ENCODE measurements around the gene RRBP1. TPM values are rescaled to one million over a fixed set of nuclear protein-coding genes. Genes with fewer than 3 reads are reported as not detected.

Gene RRBP1
- total and polyA plus RNA-seq, 2 experiments from 2014 or later, result 193 to 242 TPM

DNA sequence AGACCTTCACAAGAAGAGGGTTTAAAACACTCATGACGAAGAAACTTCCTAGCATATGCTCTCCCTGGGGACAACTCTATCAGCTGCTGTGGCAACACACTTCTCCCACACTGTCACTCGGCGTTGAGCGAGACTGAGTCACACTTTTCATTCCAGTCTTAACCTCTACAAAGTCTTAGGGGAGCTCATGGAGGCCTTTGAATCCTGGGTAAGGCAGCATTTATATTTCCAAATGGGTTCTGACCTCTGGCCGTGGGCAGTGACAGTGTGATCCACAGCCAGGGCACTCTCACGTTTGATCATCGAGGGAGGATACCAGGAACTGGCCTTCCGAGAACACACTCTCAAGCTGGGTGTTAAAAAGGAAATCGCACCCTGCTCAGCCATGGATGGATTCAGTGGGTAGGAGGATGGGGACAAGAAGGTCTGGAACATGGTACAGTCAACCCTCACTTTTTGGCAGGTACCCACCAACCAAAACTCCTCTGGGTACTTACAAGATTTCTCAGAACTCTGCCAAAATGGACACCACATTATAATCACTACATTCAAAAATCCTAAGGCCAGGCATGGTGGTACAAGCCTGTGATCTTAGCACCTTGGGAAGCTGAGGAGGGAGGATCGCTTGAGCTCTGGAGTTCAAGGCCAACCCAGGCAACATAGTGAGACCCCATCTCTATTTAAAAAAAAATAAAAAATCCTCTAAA is 19.6 kb downstream of the RRBP1 start:
- 84% methylated on average over 10 of the region's 10 CpGs for WGBS (ENCODE audit: low lambda C conversion rate, missing lambda C conversion rate)
- no peaks in the 10 kb centered on the region for H3K9me3 ChIP-seq (ENCODE audit: low read depth)
- H3K36me3 ChIP-seq (replicated peaks; ENCODE audit: insufficient read depth, low read depth), result no peaks in the 10 kb centered on the region
- H3K79me2 ChIP-seq, result peaks cover 100% of the 10 kb centered on the region
- no peak overlapping the region for H3K4me3 ChIP-seq
- H4K20me1 ChIP-seq (ENCODE audit: insufficient read depth, poor library complexity, severe bottlenecking), result peaks cover 96% of the 10 kb centered on the region
- DNase-seq (ENCODE audit: low spot score), result no peak
- H3K9me2 ChIP-seq (replicated peaks; ENCODE audit: insufficient read depth), result no peaks in the 10 kb centered on the region
- no peak overlapping the region for H2AFZ ChIP-seq
- TF ChIP-seq EZH2phosphoT487 (IDR thresholded peaks at IDR 0.05; ENCODE audit: low read depth, severe bottlenecking, unreplicated experiment), result no peak
- TF ChIP-seq, protein P1, sequence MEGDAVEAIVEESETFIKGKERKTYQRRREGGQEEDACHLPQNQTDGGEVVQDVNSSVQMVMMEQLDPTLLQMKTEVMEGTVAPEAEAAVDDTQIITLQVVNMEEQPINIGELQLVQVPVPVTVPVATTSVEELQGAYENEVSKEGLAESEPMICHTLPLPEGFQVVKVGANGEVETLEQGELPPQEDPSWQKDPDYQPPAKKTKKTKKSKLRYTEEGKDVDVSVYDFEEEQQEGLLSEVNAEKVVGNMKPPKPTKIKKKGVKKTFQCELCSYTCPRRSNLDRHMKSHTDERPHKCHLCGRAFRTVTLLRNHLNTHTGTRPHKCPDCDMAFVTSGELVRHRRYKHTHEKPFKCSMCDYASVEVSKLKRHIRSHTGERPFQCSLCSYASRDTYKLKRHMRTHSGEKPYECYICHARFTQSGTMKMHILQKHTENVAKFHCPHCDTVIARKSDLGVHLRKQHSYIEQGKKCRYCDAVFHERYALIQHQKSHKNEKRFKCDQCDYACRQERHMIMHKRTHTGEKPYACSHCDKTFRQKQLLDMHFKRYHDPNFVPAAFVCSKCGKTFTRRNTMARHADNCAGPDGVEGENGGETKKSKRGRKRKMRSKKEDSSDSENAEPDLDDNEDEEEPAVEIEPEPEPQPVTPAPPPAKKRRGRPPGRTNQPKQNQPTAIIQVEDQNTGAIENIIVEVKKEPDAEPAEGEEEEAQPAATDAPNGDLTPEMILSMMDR (IDR thresholded peaks at IDR 0.05; ENCODE audit: poor library complexity), result no peak
- no peak for TF ChIP-seq EZH2 (IDR thresholded peaks at IDR 0.05; ENCODE audit: borderline replicate concordance)
- H3K27ac ChIP-seq, result peak overlapping the region; percentile 52
- H3K27me3 ChIP-seq, result no peaks in the 10 kb centered on the region
- no peak overlapping the region for H3K4me2 ChIP-seq
- peaks cover 20% of the 10 kb centered on the region for H3K4me1 ChIP-seq (ENCODE audit: insufficient read depth)

GRCh38 chr20:17661121-17661744 is 20.8 kb downstream of the RRBP1 start:
- peak overlapping the region; percentile 18 for H3K4me2 ChIP-seq
- no peak overlapping the region for H3K4me3 ChIP-seq
- no peaks in the 10 kb centered on the region for H3K9me3 ChIP-seq (ENCODE audit: low read depth)
- no peaks in the 10 kb centered on the region for H3K9me2 ChIP-seq (replicated peaks; ENCODE audit: insufficient read depth)
- peaks cover 100% of the 10 kb centered on the region for H3K79me2 ChIP-seq
- WGBS (ENCODE audit: low lambda C conversion rate, missing lambda C conversion rate), result 60% methylated on average over 5 of the region's 5 CpGs
- H3K27ac ChIP-seq, result peak overlapping the region; percentile 52
- no peak overlapping the region for H2AFZ ChIP-seq
- H3K36me3 ChIP-seq (replicated peaks; ENCODE audit: insufficient read depth, low read depth), result no peaks in the 10 kb centered on the region
- TF ChIP-seq EZH2 (IDR thresholded peaks at IDR 0.05; ENCODE audit: borderline replicate concordance) (no peak), EZH2phosphoT487 (IDR thresholded peaks at IDR 0.05; ENCODE audit: low read depth, severe bottlenecking, unreplicated experiment) (no peak)
- TF ChIP-seq, protein P1 (IDR thresholded peaks at IDR 0.05; ENCODE audit: poor library complexity), result no peak
- peaks cover 20% of the 10 kb centered on the region for H3K4me1 ChIP-seq (ENCODE audit: insufficient read depth)
- no peaks in the 10 kb centered on the region for H3K27me3 ChIP-seq
- DNase-seq (ENCODE audit: low spot score), result no peak
- H4K20me1 ChIP-seq (ENCODE audit: insufficient read depth, poor library complexity, severe bottlenecking), result peaks cover 96% of the 10 kb centered on the region

DNA sequence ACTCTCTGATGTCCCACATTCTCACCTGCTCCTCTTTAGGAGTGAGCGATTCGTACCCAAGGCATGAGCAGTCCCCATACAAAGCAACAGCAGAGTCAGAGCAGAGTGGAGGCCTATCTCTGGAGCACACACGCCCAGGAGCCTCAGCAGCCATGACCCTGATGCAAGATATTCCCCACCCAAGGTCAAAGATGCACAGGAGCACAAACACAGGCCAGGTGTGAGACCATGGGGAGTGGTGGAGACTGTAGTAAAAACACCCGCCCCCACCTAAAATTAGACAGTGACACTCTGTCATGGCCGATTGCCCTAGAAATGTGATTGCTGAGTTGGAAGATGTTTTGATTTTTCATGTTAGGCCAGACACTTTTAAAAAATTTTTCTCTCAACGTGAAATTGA is 21.4 kb downstream of the RRBP1 start:
- Histone ChIP-seq H3K27ac (peak overlapping the region; percentile 52), H3K4me3 (no peak overlapping the region), H3K4me2 (peak overlapping the region; percentile 18), H4K20me1 (ENCODE audit: insufficient read depth, poor library complexity, severe bottlenecking) (peaks cover 96% of the 10 kb centered on the region), H2AFZ (no peak overlapping the region), H3K9me2 (replicated peaks; ENCODE audit: insufficient read depth) (no peaks in the 10 kb centered on the region), H3K27me3 (no peaks in the 10 kb centered on the region), H3K9me3 (ENCODE audit: low read depth) (no peaks in the 10 kb centered on the region), H3K4me1 (ENCODE audit: insufficient read depth) (peaks cover 20% of the 10 kb centered on the region), H3K36me3 (replicated peaks; ENCODE audit: insufficient read depth, low read depth) (no peaks in the 10 kb centered on the region), H3K79me2 (peaks cover 100% of the 10 kb centered on the region)
- TF ChIP-seq EZH2 (IDR thresholded peaks at IDR 0.05; ENCODE audit: borderline replicate concordance), result no peak
- TF ChIP-seq EZH2phosphoT487 (IDR thresholded peaks at IDR 0.05; ENCODE audit: low read depth, severe bottlenecking, unreplicated experiment), result no peak
- TF ChIP-seq, protein P1 (IDR thresholded peaks at IDR 0.05; ENCODE audit: poor library complexity), result no peak
- no peak for DNase-seq (ENCODE audit: low spot score)
- WGBS (ENCODE audit: low lambda C conversion rate, missing lambda C conversion rate), result 91% methylated on average over 6 of the region's 6 CpGs

Measured in hepatocyte (in vitro differentiated cells).